ENCODE data around the gene GMCL2.

GMCL2 gene

GRCh38 chr5:178177569-178177968 is 9.6 kb downstream of the GMCL2 start:
- DNase-seq, result no peak

- no peak for DNase-seq
Observed at GRCh38 chr5:178176791-178177190, 10.4 kb downstream of the GMCL2 start.

DNA sequence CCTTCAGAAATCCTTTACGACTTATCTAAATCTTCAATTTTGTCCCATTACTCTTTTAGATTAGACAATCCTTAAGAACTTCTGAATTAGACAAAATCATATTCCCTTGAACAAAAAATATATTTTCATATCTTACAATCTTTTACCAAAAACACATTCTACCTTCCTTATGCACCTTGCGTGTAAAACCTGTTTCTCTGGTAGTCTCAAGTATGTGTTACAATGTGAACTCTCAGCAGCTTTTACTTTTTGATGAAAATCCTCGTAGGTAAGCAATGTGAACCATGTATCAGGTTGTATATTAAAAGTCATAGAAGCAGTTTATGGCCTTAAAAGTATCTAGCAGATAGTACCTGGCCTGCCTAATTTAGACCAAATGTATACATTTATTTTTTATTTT is 12.7 kb downstream of the GMCL2 start:
- no peak for DNase-seq

- no peak for DNase-seq
Observed at GRCh38 chr5:178170455-178170854, 16.7 kb downstream of the GMCL2 start.

DNA sequence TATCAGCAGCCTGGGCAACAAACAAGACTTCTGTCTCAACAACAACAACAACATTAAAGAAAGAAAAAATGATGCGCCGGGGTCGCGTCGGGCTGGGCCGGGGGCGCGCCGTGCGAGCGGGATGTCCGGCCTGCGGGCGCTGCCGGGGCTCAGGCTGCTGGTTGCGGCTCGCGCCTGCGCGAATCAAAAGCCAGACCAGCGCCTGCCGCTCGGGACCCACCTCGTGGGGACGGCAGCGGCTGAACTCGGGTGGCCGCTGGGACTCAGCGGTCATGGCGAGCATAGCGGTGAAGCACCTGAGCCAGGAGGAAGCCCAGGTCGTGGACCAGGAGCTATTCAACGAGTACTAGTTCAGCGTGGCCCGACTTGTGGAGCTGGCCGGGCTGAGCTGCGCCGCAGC is 21.6 kb downstream of the GMCL2 start:
- no peak for DNase-seq

GRCh38 chr5:178163772-178164735 is 23.1 kb downstream of the GMCL2 start:
- peak; percentile 61 for DNase-seq

DNA sequence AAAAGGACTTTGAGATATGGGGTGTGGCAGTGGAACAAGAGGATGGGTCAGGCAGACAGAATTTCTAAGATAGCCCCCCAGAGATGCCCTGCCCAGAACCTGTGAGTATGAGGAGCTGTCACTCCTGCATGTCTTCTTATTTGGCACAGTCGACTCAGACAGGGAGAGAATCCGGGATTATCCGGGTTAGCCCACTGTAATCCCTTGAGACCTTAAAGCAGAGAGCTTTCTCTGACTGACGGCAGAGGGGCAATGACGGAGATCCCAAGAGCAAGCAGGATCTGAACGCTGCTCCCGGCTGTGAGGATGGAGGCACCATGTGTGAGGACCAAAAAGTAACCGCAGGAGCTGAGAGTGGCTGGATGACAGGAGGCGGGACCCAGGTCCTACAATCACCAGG is 24.7 kb downstream of the GMCL2 start:
- DNase-seq, result no peak

- no peak for DNase-seq
Observed at GRCh38 chr5:178160176-178160575, 27.0 kb downstream of the GMCL2 start.

- no peak for DNase-seq
Observed at GRCh38 chr5:178155065-178155464, 32.1 kb downstream of the GMCL2 start.

GRCh38 chr5:178153530-178154340 is 33.4 kb downstream of the GMCL2 start, which contains the start of gene NHP2:
Gene NHP2 (minus strand): TSS chr5:178153885. CDS start chr5:178153817, 68 bp downstream.
- peak; percentile 95 for DNase-seq

- no peak for DNase-seq
Observed at GRCh38 chr5:178152491-178153444, 34.4 kb downstream of the GMCL2 start.

DNA sequence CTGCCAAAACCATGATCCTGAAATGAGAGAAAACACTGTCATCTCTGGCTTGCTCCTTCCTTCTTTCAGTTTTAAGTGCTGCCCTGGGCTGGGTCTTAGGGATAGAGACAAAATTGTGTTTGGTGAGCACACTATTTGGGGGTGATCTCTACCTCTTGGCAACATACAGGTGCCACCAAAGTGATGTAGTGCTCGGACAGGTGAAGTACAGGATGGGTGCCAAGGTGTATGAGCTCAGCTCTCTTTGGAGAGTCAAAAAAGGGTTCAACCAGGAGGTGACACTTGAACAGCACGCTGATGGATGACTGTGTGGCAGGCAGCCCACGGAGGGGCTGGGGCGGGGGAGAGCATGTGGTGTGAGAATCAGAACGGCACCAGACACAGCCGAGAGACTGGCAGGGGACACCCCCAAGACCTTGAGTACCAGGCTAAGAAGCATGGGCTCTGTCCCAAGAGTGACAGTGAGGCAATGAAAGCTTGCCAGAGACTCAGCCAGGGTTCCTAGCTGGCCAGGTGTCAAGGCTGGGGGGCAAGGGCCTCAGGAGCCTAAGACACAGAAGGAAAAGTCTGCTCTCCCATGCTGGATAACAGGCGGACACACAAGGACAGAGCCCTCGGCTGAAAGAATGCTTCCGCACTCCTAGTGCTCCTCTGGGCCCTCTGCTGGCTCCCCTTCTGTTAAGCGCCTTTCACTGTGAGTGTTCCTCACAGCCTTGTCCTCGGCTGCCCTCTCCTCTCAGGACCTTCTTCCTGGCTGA is 36.0 kb downstream of the GMCL2 start:
- DNase-seq, result no peak

- DNase-seq, result no peak
Observed at GRCh38 chr5:178149199-178149932, 37.8 kb downstream of the GMCL2 start.

DNA sequence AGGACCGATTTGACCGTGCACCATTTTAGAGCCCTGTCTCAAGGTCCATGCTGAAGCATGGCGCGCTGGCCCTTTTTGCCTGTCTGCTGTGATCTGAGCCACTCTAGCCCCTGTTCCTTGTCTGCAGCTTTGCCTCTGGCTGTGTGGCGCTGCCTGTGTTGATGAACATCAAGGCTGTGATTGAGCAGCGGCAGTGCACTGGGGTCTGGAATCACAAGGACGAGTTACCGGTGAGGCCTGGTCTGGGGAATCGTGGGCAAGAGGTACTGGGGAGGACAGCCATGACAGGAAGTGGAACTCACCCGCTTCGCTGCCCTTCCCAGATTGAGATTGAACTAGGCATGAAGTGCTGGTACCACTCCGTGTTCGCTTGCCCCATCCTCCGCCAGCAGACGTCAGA is 39.8 kb downstream of the GMCL2 start:
- DNase-seq, result no peak

- no peak for DNase-seq
Observed at GRCh38 chr5:178145965-178146820, 41.0 kb downstream of the GMCL2 start.

DNA sequence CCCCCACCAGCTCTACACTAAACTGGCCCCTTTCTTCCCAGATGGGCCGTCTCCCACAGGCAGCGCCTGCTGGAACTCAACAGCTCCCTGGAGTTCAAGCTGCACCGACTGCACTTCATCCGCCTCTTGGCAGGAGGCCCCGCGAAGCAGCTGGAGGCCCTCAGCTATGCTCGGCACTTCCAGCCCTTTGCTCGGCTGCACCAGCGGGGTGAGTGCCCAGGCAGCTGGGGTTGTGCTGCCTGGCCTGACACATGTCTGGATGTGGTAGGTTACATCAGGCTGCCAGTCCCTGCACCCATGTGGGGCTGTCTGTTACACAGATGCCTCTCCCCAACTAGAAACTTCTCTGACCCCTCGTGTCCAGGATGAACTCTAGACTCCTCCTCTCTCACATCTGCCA is 43.3 kb downstream of the GMCL2 start:
- DNase-seq, result no peak

DNA sequence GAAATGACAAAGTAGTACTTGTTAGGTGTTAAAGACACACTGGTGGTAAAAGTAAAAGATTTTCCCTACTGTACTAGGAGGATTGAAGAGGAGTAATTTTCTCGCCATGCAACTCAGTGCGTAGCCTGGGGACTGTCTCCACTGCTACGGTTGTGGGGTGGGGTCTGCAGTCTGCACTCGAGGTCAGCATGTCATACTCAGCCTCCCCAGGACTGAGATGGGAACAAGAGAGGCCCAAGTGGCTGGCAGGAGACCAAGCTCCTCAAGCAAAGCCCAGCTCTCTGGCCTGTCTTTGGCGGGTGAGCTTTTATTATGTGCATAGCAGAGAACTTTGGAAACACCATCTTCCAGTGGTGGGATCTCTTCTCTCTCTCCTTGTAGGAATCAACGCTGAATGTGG is 43.9 kb downstream of the GMCL2 start:
- DNase-seq, result no peak

GRCh38 chr5:178142642-178143041 is 44.5 kb downstream of the GMCL2 start:
- DNase-seq, result no peak

GRCh38 chr5:178141550-178141949 is 45.6 kb downstream of the GMCL2 start:
- no peak for DNase-seq

GRCh38 chr5:178137991-178138390 is 49.2 kb downstream of the GMCL2 start:
- no peak for DNase-seq
